ENCODE measurements around the gene BMP2K.
"Not testable (repeated sequence)": the region's sequence is repeated elsewhere in the genome, so short reads cannot be mapped to it uniquely, and the experiment has no call there.

The BMP2K gene

DNA sequence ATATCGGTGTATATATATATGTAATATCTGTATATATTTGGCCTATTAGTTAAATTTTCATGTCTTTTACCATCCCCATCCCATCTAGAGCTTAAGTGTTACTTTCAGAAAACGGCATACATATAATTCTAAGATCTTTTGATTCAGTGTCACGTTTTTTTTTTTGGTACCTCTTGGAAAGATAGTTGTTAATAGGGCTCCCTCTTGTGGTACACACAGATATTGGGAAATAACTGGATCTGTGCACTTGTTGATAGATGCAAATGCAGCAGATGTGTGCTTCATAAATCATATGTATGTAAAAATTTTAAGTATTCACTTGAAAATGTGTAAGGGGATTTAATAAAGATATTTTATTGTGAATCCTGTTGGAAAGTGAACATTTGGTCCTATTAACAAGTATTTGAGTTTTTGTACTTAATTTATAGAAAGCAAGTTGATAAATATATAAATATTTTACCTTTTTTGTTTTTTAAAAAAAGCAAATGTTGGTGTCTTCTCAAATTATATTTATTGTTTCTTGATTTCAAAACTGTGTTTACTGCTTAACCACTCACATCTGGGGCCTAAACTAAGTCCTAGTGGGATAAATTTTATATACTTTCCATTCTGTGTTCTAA is 88.4 kb downstream of the BMP2K start:
- DNase-seq: peak; percentile 14 to 56

DNA sequence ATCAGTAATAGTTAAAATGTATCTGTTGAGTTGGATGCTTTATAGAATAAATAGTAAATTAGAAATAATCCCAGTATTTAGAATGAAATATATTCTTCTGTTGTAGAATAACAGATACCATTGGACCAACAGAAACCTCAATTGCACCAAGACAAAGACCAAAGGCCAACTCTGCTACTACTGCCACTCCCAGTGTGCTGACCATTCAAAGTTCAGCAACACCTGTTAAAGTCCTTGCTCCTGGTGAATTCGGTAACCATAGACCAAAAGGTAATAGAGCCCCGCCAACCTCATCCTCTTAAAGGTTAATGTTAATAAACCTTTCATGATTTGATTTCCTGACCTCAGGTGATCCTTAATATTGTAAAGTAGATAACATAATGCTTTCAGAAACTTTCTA is 89.3 kb downstream of the BMP2K start:
- DNase-seq: no peak

DNA sequence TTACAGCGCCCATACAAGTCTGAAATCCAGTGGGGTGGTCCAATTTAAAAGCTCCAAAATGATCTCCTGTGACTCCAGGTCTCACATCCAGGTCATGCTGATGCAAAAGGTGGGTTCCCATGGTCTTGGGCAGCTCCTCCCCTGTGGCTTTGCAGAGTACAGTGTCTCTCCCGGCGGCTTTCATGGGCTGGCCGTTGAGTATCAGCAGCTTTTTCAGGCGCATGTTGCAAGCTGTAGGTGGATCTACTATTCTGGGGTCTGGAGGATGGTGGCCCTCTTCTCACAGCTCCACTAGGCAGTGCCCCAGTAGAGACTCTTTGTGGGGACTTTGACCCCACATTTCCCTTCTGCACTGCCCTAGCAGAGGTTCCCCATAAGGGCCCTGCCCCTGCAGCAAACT is 92.6 kb downstream of the BMP2K start:
- not testable (repeated sequence) for DNase-seq

DNA sequence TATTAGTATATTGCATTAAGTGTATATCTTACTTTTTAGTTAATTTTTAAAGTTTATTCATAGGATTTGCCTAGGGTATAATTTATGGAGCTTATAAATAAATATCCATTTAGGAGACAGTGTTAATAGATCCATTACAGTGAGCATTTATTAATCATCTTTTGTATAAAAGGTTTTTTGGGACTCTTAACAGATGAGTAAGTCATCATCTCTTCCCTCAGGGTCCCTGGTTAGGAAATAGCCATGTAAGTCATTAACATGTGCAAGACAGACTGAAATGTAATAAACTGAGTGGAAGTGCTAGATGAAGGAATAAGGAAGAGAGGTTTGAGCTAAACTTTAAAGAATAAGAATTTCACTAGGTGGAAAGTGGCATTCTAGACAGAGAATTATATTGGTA is 93.9 kb downstream of the BMP2K start:
- no peak for DNase-seq

DNA sequence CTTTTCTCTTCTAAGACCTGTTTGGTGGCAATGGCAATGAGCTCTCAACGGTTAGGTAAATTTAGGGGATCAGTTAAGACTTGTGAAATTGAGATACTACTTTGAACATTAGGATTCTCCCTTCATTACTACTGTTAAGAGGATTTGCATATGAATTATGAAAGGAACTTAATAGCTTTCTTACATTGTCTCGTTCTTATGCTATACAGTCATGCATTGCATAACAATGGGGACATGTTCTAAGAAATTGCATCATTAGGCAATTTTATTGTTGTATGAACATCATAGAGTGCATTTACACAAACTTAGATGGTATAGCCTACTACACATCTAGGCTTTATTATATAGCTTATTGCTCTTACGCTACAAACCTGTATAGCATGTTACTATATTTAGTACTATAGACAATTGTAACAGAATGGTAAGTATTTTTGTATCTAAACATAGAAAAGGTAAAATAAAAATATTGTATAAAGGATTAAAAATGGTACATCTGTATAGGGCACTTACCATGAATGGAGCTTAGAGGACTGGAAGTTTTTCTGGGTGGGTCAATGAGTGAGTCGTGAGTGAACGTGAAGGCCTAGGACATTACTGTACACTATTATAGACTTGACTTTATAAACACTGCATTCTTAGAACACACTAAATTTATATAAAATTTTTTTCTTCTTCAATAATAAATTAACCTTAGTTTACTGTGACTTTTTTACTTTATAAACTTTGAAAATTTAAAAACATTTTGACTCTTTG is 100.6 kb downstream of the BMP2K start:
- no peak for DNase-seq

DNA sequence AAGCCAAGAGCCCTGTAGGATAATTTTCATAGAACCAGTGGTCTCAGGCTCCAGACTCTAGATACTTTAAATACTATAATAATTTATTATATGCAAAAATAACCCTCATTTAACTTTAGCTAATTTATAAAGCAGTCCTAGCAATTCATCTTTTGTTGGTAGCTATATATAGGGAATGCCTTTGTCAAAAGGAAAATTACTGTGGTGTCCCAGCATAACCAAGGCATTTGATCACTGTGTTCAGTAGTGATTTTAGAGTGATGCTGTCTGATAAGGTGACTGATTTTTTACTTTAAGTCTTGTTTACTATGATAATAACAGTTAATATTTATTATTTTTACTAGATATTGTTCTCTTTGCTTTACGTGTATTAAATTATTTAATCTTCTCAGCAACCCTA is 101.9 kb downstream of the BMP2K start:
- DNase-seq: no peak

- no peak for DNase-seq
These were observed 104.8 kb downstream of the BMP2K start for GRCh38 chr4:78880874-78881492.

DNA sequence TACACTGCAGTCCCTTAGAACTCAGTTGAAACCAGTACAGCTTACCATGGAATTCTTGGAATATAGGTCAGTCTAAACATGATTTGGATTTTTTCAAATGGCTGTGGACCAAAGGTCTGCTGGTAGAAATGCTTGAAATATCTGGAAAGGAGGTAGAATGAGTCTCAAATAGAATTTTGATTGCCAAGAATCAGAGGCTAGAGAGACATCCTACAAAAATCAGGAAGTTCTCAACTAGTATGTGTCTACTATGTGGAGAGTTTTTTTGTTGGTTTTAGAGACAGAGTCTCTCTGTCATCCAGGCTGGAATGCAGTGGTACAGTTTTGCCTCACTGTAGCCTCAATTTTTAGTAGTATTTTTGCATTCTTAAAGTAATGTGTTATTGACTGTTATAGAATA is 109.4 kb downstream of the BMP2K start:
- no peak for DNase-seq

DNA sequence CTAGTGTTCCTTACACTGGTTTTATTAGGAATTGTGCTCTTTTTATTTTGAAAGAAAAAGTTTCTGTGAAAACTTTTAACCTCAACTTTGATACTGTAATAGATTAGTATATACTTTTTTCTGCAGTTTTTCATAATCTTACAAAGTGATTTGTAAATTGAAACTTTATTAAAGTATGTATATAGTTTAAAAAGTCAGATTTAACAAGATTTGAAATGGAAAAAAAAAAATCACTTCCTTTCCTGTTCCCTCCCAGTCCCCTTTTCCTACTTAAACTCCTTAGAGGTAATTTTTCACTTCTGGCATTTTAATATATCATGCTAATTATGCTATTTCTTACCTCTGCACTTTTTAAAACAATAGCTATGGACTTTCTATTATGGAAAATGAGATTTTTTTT is 113.8 kb downstream of the BMP2K start:
- DNase-seq: no peak

DNA sequence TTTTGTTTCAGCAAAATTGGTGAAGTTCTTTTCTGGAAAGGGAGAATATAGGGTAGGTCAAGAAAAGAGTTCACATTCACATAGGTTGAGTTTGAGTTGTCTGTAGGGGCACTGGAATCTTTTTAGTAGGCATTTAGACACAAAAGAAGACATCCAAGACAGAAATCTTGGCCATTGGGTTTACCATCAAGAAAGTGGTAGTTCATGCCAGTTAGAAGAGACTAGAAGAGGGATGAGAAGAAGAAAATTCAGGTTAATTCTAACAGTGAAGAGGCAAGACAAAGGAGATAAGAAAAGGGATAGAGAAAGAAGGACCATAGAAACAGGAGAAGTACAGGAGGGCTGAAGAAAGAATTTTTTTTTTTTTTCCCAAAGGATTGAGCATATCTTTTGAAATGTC is 123.2 kb downstream of the BMP2K start:
- no peak for DNase-seq

DNA sequence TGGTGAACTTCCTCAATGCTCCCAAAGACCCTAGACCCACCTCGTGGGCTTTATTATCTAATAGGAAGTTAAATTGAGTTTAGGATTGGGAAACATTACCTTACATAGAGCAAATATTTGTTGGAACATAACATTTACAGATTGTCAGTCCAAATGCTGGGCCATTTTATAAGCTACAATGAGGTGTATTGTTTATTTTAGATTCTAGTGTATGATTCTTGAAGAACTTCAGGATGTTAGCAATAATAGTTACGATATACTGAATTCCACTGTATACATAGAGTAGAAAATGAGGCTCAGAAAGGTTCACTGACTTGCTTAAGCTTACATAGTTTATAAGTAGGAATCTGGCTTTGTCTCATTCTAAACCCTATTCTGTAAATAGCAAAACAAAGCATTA is 125.7 kb downstream of the BMP2K start:
- DNase-seq: no peak

- DNase-seq: no peak
These were observed 126.1 kb downstream of the BMP2K start for GRCh38 chr4:78902298-78902697.

DNA sequence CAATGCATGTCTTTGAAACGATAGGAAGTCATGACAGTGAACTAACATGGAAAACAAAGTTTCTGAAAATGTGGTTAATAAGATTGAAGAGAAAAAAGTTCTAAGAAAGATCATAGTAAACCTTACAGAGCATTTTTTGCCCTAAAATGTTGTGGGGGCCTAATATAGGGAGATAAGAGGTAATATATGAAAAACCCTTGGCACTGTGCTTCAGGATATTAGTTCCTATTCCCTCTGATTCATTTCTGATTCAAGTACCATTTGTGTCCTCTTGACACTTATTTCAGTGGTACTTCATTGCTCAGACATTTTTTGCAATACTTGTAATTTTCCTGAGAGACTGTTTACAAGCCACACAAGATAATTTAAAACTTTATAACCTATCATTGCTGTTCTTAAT is 128.0 kb downstream of the BMP2K start:
- DNase-seq: no peak

DNA sequence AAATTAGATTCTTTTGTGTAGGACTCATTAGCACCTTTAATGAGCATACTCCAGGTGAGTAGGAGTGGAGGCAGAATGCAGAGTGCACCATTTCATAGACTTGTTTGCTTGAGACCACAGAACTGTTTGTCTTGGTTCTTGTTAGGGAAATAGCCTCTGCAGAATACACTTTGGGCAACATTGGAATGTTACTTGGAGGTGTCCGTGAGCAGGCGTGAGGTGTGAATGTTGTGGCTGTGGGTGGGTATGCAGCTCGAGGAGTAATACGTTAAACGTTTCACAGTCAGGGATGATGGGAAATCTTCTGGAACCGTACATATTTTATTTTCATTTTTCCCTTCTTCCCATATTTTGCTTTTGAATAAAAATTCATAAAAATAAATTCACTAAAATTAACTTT is 131.5 kb downstream of the BMP2K start:
- DNase-seq: no peak

DNA sequence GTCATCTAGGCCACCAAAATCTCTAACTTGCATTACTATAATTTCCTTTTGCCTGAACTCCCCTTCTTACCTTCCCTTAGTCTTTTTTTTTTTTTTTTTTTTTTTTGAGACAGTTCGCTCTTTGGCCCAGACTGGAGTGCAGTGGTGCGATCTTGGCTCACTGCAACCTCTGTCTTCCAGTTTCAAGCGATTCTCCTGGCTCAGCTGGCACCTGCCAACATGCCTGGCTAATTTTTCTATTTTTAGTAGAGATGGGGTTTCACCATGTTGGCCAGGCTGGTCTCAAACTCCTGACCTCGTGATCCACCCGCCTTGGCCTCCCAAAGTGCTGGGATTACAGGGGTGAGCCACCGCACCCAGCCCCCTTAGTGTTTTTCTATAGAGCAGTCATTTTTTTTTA is 132.8 kb downstream of the BMP2K start:
- DNase-seq: not testable (repeated sequence)

GRCh38 chr4:78910612-78911011 is 134.5 kb downstream of the BMP2K start:
- DNase-seq: no peak

DNA sequence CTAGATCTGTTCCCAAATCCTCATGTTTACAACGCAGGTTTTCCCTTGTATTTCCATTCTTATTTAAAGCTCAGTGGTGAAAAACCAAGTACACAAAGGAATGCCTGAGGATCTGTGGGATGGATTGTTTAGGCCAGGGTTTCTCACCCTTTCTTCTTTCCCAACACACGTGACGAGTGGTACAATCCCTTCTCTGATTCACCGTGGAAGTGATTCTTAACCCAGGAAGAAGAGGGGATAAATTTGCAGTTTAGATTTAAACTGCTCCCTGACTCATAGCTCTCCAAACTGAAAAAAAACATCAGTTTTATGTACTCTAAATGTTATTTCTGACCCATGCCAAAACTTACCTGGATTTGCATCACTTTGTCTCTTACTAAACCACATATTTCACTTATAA is 146.1 kb downstream of the BMP2K start:
- DNase-seq: no peak

GRCh38 chr4:78923464-78924312 is 147.5 kb downstream of the BMP2K start:
- no peak for DNase-seq

GRCh38 chr4:78926826-78927225 is 150.7 kb downstream of the BMP2K start:
- no peak for DNase-seq

DNA sequence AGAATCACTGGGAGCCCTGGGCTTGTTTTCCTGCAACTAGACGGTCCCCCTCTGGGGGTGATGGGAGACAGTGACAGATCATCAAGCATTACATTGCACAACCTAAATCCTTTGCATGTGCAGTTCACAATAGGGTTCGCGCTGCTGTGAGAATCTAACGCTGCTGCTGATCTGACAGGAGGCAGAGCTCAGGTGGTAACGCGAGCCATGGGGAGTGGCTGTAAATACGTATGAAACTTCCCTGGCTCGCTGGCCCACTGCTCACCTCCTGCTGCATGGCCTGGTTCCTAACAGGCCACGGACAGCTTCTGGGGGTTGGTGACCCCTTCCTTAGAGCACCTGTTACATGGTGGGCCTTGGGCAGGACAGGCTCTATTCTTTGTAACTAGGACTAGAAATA is 152.7 kb downstream of the BMP2K start:
- no peak for DNase-seq

- no peak for DNase-seq
These were observed 154.0 kb downstream of the BMP2K start for GRCh38 chr4:78930016-78930629.

DNA sequence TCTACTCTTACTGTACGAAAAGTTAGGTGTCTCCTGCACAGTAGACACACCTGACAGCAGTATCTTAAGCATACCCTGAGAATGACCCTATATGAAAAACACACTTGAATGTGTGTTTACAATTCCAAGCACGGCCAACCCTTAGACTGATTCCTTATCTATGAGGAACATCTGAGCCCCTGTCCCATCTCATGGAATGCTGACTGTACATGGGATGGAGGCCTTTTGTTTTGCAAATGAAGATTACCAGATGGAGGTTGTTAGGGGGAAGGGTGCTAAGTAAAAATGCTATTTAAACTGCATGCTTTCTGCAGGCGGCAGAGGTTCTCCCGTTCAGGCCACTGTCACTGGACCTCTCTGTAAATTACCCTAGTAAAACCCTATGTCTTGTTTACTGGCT is 160.8 kb downstream of the BMP2K start:
- no peak for DNase-seq

DNA sequence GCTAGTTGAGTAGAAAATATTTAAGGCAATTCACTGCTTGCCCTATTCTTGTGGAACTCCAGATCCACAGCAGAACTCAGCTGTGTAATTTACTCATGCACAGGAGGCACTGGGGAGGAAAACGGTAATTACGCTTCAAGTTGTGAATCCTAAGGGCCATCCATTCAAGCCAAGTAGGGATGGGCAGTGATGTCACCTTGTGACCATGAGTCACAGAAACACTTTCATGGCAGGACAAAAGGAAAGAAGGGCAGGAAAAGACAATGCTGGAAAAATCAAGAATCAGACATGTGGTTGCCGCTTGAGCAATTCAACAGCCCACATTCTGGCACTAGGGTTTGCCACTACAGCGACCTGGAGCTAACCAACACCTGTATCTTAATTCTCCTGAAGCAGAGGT is 161.7 kb downstream of the BMP2K start:
- DNase-seq: no peak
